WERI-Rb-1 (cell line): ENCODE results near the gene TAS2R42.

Experiments
- DNase-seq: peaks from one replicate; pipeline ENCODE4 v3.0.0-alpha.2; 2020
- H3K27ac ChIP-seq: fragments of 250-450 bp; sonication (Bioruptor Pico); 2 replicates; pipeline ENCODE4 v1.5.1; 2020; ENCODE audit warnings: mild to moderate bottlenecking, moderate library complexity
- H3K27me3 ChIP-seq: fragments of 250-450 bp; sonication (Bioruptor Pico); 2 replicates; pipeline ENCODE4 v1.5.1; 2021; ENCODE audit warnings: mild to moderate bottlenecking, low read depth, moderate library complexity; ENCODE audit not compliant: insufficient read depth, severe bottlenecking
- H3K36me3 ChIP-seq: fragments of 250-450 bp; sonication (Bioruptor Pico); 2 replicates; pipeline ENCODE4 v1.5.1; 2020; ENCODE audit warnings: mild to moderate bottlenecking, moderate library complexity
- H3K4me3 ChIP-seq: 2 replicates; pipeline ENCODE4 v1.5.1; 2011; ENCODE audit warnings: low read depth, mild to moderate bottlenecking, control low read depth, low read length
- H3K9me3 ChIP-seq: fragments of 250-450 bp; sonication (Bioruptor Pico); 2 replicates; pipeline ENCODE4 v1.5.1; 2021; ENCODE audit warnings: mild to moderate bottlenecking, moderate library complexity; ENCODE audit not compliant: severe bottlenecking
- CTCF ChIP-seq: IDR thresholded peaks from 2 replicates; pipeline ENCODE4 v1.5.1; 2011; ENCODE audit warnings: low read depth, mild to moderate bottlenecking, control low read depth, inconsistent platforms, low read length

Gene TAS2R42

GRCh38 chr12:11136075-11136474 lies 50.7 kb downstream of the TAS2R42 start:
- Histone ChIP-seq H3K9me3 (no peaks in the 10 kb centered on the region), H3K27ac (no peak overlapping the region), H3K27me3 (no peaks in the 10 kb centered on the region), H3K4me3 (no peak overlapping the region), H3K36me3 (no peaks in the 10 kb centered on the region; the same call in 1 of the 2 replicates)
- TF ChIP-seq CTCF: no peak
- DNase-seq: no peak
